Measurements from ENCODE around the gene WWOX. TPM values are rescaled to one million over a fixed set of nuclear protein-coding genes. Genes with fewer than 3 reads are reported as not detected.

The WWOX gene
- total RNA-seq, 3 donors from 2014 or later (not counting 1 experiment from before 2014, with no cell fraction given) = 21.0 to 29.8 (median 27.0) TPM

DNA sequence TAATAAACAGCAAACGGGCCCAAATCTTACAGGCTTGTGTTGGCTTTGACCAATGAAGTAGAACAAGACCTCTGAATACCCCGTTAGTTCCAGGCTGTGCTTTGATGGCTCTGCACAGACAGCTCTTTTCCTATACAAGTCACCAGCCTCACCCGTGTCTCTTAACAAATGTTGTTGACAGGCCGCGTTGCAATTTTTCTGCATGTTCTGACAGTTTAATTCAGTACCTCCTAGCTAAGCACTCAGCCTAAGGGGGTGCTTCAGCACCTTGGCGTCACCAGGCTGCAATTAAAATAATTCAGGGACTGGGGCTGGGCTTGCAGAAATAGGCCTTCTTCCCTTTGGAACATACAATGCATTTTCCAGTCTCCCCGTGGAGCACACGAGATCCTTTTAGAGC is 1001.0 kb downstream of the WWOX start:
- Histone ChIP-seq H3K9me3 (ENCODE audit: control insufficient read depth, insufficient read depth, low read length) (no peaks in the 10 kb centered on the region), H3K4me3 (ENCODE audit: low read length) (no peak overlapping the region), H3K27ac (ENCODE audit: low read length) (no peak overlapping the region), H3K4me1 (ENCODE audit: control insufficient read depth, insufficient read depth, low read length) (no peaks in the 10 kb centered on the region), H3K36me3 (ENCODE audit: control insufficient read depth, insufficient read depth, low read length) (no peaks in the 10 kb centered on the region), H3K27me3 (ENCODE audit: control insufficient read depth, insufficient read depth, low read length) (no peaks in the 10 kb centered on the region)
- Mint-ChIP-seq H3K9me3 (no peaks in the 10 kb centered on the region), H3K4me3 (no peak overlapping the region), H3K27me3 (ENCODE audit: low read depth in 2 of 2) (no peaks in the 10 kb centered on the region), H3K4me1 (peaks cover 7 to 22% of the 10 kb centered on the region in 2 donors), H3K36me3 (no peaks in the 10 kb centered on the region), H3K27ac (no peak overlapping the region)
- 90% methylated on average over 8 of the region's 8 CpGs for WGBS (ENCODE audit: insufficient coverage)
- TF ChIP-seq, protein P1, sequence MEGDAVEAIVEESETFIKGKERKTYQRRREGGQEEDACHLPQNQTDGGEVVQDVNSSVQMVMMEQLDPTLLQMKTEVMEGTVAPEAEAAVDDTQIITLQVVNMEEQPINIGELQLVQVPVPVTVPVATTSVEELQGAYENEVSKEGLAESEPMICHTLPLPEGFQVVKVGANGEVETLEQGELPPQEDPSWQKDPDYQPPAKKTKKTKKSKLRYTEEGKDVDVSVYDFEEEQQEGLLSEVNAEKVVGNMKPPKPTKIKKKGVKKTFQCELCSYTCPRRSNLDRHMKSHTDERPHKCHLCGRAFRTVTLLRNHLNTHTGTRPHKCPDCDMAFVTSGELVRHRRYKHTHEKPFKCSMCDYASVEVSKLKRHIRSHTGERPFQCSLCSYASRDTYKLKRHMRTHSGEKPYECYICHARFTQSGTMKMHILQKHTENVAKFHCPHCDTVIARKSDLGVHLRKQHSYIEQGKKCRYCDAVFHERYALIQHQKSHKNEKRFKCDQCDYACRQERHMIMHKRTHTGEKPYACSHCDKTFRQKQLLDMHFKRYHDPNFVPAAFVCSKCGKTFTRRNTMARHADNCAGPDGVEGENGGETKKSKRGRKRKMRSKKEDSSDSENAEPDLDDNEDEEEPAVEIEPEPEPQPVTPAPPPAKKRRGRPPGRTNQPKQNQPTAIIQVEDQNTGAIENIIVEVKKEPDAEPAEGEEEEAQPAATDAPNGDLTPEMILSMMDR (IDR thresholded peaks at IDR 0.05) = no peak
- DNase-seq (no peak), ATAC-seq (no peak)
- intact Hi-C loops (cut with micrococcal nuclease) = no loop called here

DNA sequence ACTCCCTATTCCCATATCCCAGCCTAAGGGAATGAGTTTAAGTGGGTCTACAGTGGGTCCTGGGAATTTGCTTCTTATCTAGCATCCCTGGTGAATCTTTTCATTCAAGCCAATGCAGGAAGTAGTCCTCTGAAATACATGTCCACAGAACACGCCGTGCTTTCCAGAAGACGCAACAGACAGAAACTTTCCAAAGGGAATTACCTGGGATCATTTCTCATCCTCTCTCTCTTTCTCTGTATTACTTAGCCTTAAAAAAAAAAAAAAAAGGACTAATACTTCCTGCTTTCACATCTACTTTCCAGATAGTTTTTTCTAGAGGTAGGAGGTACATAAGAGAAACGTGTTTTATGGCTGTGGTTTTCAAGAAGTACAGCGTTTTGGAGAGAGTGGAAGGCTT is 1002.0 kb downstream of the WWOX start:
- 69% methylated on average over 5 of the region's 5 CpGs for WGBS (ENCODE audit: insufficient coverage)

DNA sequence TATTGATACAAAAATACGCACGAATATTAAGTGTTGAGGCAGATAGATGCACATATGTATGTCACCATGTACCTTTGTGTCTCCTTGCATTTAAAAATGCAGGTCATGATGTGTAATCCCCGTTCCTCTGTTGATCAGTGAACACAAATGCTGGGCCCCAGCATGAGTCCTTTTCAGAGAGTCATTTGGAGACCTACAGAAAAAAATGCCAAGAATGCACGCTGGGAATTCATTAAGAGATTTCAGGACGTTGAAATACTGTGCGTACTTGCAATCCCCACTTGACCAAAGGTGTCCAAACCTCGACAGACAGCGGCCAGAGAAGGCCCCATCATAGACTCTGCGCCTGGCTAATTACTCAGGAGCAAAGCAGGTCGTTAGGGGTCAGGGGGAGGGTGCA is 1005.1 kb downstream of the WWOX start:
- Mint-ChIP-seq H3K4me3 (no peak overlapping the region), H3K9me3 (no peaks in the 10 kb centered on the region), H3K36me3 (no peaks in the 10 kb centered on the region), H3K27ac (no peak overlapping the region), H3K27me3 (ENCODE audit: low read depth in 2 of 2) (no peaks in the 10 kb centered on the region), H3K4me1 (peaks cover 0 to 5% of the 10 kb centered on the region in 2 donors)
- no peak overlapping the region for H3K27ac ChIP-seq (ENCODE audit: low read length)
- H3K27me3 ChIP-seq (ENCODE audit: control insufficient read depth, insufficient read depth, low read length) = no peaks in the 10 kb centered on the region
- ATAC-seq (no peak), DNase-seq (no peak)
- no peak overlapping the region for H3K4me3 ChIP-seq (ENCODE audit: low read length)
- H3K36me3 ChIP-seq (ENCODE audit: control insufficient read depth, insufficient read depth, low read length) = no peaks in the 10 kb centered on the region
- 88% methylated on average over 10 of the region's 10 CpGs for WGBS (ENCODE audit: insufficient coverage)
- no peaks in the 10 kb centered on the region for H3K9me3 ChIP-seq (ENCODE audit: control insufficient read depth, insufficient read depth, low read length)
- intact Hi-C loops (cut with micrococcal nuclease) = no loop called here
- no peaks in the 10 kb centered on the region for H3K4me1 ChIP-seq (ENCODE audit: control insufficient read depth, insufficient read depth, low read length)
- TF ChIP-seq, protein P1 (IDR thresholded peaks at IDR 0.05) = no peak

More for the DNA sequence above, 1002.0 kb downstream of the WWOX start:
- DNase-seq (no peak), ATAC-seq (no peak)
- H3K27me3 Mint-ChIP-seq (ENCODE audit: low read depth in 2 of 2) = no peaks in the 10 kb centered on the region
- H3K9me3 Mint-ChIP-seq = no peaks in the 10 kb centered on the region
- Histone ChIP-seq H3K4me1 (ENCODE audit: control insufficient read depth, insufficient read depth, low read length) (no peaks in the 10 kb centered on the region), H3K27ac (ENCODE audit: low read length) (no peak overlapping the region), H3K4me3 (ENCODE audit: low read length) (no peak overlapping the region), H3K36me3 (ENCODE audit: control insufficient read depth, insufficient read depth, low read length) (no peaks in the 10 kb centered on the region), H3K27me3 (ENCODE audit: control insufficient read depth, insufficient read depth, low read length) (no peaks in the 10 kb centered on the region), H3K9me3 (ENCODE audit: control insufficient read depth, insufficient read depth, low read length) (no peaks in the 10 kb centered on the region)
- no peaks in the 10 kb centered on the region for H3K36me3 Mint-ChIP-seq
- TF ChIP-seq, protein P1 (IDR thresholded peaks at IDR 0.05) = no peak
- H3K27ac Mint-ChIP-seq = no peak overlapping the region
- peaks cover 3 to 15% of the 10 kb centered on the region in 2 donors for H3K4me1 Mint-ChIP-seq
- H3K4me3 Mint-ChIP-seq = no peak overlapping the region
- intact Hi-C loops (cut with micrococcal nuclease) = no loop called here

DNA sequence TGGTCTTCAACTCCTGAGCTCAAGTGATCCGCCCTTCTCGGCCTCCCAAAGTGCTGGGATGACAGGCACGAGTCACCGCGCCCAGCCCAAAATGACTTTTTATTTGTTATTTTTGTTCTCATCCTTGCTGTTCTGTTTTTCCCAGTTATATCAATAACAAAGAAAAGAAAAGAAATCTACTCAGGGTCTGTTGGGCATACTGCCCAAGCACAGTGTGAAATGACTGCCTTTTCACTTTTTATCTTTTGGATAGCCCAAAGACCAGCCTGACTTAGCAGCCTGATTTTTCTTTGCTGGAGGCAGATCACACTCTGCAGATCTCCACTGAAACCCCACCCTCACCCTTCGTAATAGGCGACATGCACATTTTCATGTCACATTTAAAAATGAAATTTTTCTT is 1007.8 kb downstream of the WWOX start:
- no peak overlapping the region for H3K4me3 ChIP-seq (ENCODE audit: low read length)
- no peak overlapping the region for H3K27ac ChIP-seq (ENCODE audit: low read length)
- DNase-seq = no peak
- 96% methylated on average over 7 of the region's 7 CpGs for WGBS (ENCODE audit: insufficient coverage)
- TF ChIP-seq, protein P1 (IDR thresholded peaks at IDR 0.05) = no peak
- H3K36me3 Mint-ChIP-seq = no peaks in the 10 kb centered on the region
- no peaks in the 10 kb centered on the region for H3K9me3 Mint-ChIP-seq
- no peaks in the 10 kb centered on the region for H3K4me1 Mint-ChIP-seq
- no peak overlapping the region for H3K4me3 Mint-ChIP-seq
- no peaks in the 10 kb centered on the region for H3K9me3 ChIP-seq (ENCODE audit: control insufficient read depth, insufficient read depth, low read length)
- no peaks in the 10 kb centered on the region for H3K27me3 ChIP-seq (ENCODE audit: control insufficient read depth, insufficient read depth, low read length)
- H3K27ac Mint-ChIP-seq = no peak overlapping the region
- intact Hi-C loops (cut with micrococcal nuclease) = no loop called here
- H3K36me3 ChIP-seq (ENCODE audit: control insufficient read depth, insufficient read depth, low read length) = no peaks in the 10 kb centered on the region
- no peak for ATAC-seq
- H3K4me1 ChIP-seq (ENCODE audit: control insufficient read depth, insufficient read depth, low read length) = no peaks in the 10 kb centered on the region
- H3K27me3 Mint-ChIP-seq (ENCODE audit: low read depth in 2 of 2) = no peaks in the 10 kb centered on the region

Data from natural killer cell (primary cell).